HCT116 (cell line): ENCODE measurements around the gene CDH24. TPM values are rescaled to one million over a fixed set of nuclear protein-coding genes. Genes with fewer than 3 reads are reported as not detected.

Experiments used
- ATAC-seq: fragments of 200-7000 bp; cut with Tn5 transposase; 2 replicates; pipeline ENCODE4 v1.9.1; 2020; ENCODE audit warnings: mild to moderate bottlenecking, moderate library complexity
- BruUV-seq: library from RNA; stranded (reverse); fragments of 400-500 nt; replicated peaks from 2 replicates; lab custom pipeline; 2021; lab: Mats Ljungman, UMichigan
- CTCF ChIA-PET: fragments of 300-600 bp; sonication (Branson Sonifier 250); formaldehyde crosslinking; loops from one replicate; lab custom pipeline; 2021; ENCODE audit warnings: antibody characterized with exemption; lab: Charles Lee
- POLR2A ChIA-PET: fragments of 300-600, 350-600 bp; sonication (Branson Sonifier 250); formaldehyde crosslinking; loops from one replicate; lab custom pipeline; 2021; ENCODE audit warnings: antibody characterized with exemption; lab: Charles Lee
- RAD21 ChIA-PET, 2 experiments: fragments of 300-600 bp; sonication (Branson Sonifier 250); formaldehyde crosslinking; loops; one replicate each; lab custom pipeline; 2023; ENCODE audit warnings: low total read pairs in 2 of 2; ENCODE audit not compliant: uncharacterized antibody in 2 of 2, unreplicated experiment in 2 of 2, low non-redundant PET in 1 of 2; lab: Charles Lee
- DNase-seq: peaks from one replicate; pipeline ENCODE4 v3.0.0-alpha.2; 2010; ENCODE audit warnings: low read depth, low spot score
- H2AFZ ChIP-seq: fragments of 200-600 bp; shearing (Covaris generic), sonication (generic); 2 replicates; pipeline ENCODE4 v1.6.1; 2017; ENCODE audit warnings: low read depth, mixed run types, mixed read lengths, antibody characterized with exemption, low read length; ENCODE audit not compliant: poor library complexity, severe bottlenecking
- H3K27ac ChIP-seq: 2 replicates; pipeline ENCODE4 v1.5.1; 2012; ENCODE audit warnings: low read depth, low read length
- H3K27me3 ChIP-seq: fragments of 200-600 bp; sonication (generic); 2 replicates; pipeline ENCODE4 v1.6.1; 2016; ENCODE audit warnings: mixed run types, low read length, mixed read lengths; ENCODE audit not compliant: insufficient read depth
- H3K36me3 ChIP-seq, 2 experiments: fragments of 200-500 bp in 1 of 2; fragments of 200-600 bp in 1 of 2; sonication (Bioruptor generic) in 1 of 2; sonication (generic) in 1 of 2; 2 replicates each; pipeline versions ENCODE4 v1.5.1 to v1.6.1; 2014 to 2016; ENCODE audit warnings: low read length in 2 of 2, inconsistent platforms in 1 of 2, mixed read lengths in 1 of 2, mixed run types in 1 of 2; ENCODE audit not compliant: insufficient read depth in 2 of 2, control insufficient read depth in 1 of 2
- H3K4me1 ChIP-seq, 2 experiments: fragments of 200-600 bp in 1 of 2; sonication (generic) in 1 of 2; 2 replicates each; pipeline versions ENCODE4 v1.5.1 to v1.6.1; 2012 to 2017; ENCODE audit warnings: low read length in 2 of 2, inconsistent platforms in 1 of 2, mild to moderate bottlenecking in 1 of 2, mixed read lengths in 1 of 2, mixed run types in 1 of 2, moderate library complexity in 1 of 2; ENCODE audit not compliant: insufficient read depth in 2 of 2, control insufficient read depth in 1 of 2
- H3K4me2 ChIP-seq: fragments of 200-600 bp; sonication (generic); 2 replicates; pipeline ENCODE4 v1.6.1; 2017; ENCODE audit warnings: mixed run types, low read length, mixed read lengths
- H3K4me3 ChIP-seq, 2 experiments: fragments of 200-600 bp in 1 of 2; sonication (generic) in 1 of 2; replicated peaks in 1 of 2; 2 replicates each; pipeline ENCODE4 v1.5.1; 2011 to 2016; ENCODE audit warnings: low read length in 2 of 2, control low read depth in 1 of 2, low read depth in 1 of 2, mild to moderate bottlenecking in 1 of 2, mixed read lengths in 1 of 2, mixed run types in 1 of 2
- H3K79me2 ChIP-seq: fragments of 200-600 bp; sonication (generic); 2 replicates; pipeline ENCODE4 v1.6.1; 2017; ENCODE audit warnings: mild to moderate bottlenecking, mixed run types, low read length, moderate library complexity, mixed read lengths; ENCODE audit not compliant: insufficient read depth
- H3K9ac ChIP-seq: fragments of 200-600 bp; sonication (generic); 2 replicates; pipeline ENCODE4 v1.6.1; 2016; ENCODE audit warnings: low read length, mixed read lengths
- H3K9me2 ChIP-seq: fragments of 200-600 bp; sonication (generic), shearing (Covaris generic); 2 replicates; pipeline ENCODE4 v1.6.1; 2017; ENCODE audit warnings: mixed run types, mild to moderate bottlenecking, moderate library complexity; ENCODE audit not compliant: insufficient read depth
- H3K9me3 ChIP-seq, 2 experiments: fragments of 200-500 bp in 1 of 2; fragments of 200-600 bp in 1 of 2; sonication (Bioruptor generic) in 1 of 2; sonication (generic) in 1 of 2; 2 replicates each; pipeline ENCODE4 v1.6.1; 2014 to 2017; ENCODE audit warnings: low read length in 2 of 2, mixed read lengths in 2 of 2, inconsistent platforms in 1 of 2, low read depth in 1 of 2, mild to moderate bottlenecking in 1 of 2, mixed run types in 1 of 2, moderate library complexity in 1 of 2; ENCODE audit not compliant: control insufficient read depth in 1 of 2, insufficient read depth in 1 of 2
- H4K20me1 ChIP-seq: fragments of 200-600 bp; sonication (generic), shearing (Covaris generic); 2 replicates; pipeline ENCODE4 v1.6.1; 2017; ENCODE audit warnings: mixed run types, mild to moderate bottlenecking, moderate library complexity; ENCODE audit not compliant: insufficient read depth
- CBX3 ChIP-seq: IDR thresholded peaks from 2 replicates; pipeline ENCODE4 v1.6.1; 2012; ENCODE audit warnings: low read depth
- ELF1 ChIP-seq: IDR thresholded peaks from 2 replicates; pipeline ENCODE4 v1.6.1; 2012; ENCODE audit warnings: low read depth, borderline replicate concordance
- FOSL1 ChIP-seq: IDR thresholded peaks from 2 replicates; pipeline ENCODE4 v1.6.1; 2012; ENCODE audit warnings: low read depth
- RAD21 ChIP-seq: IDR thresholded peaks from 2 replicates; pipeline ENCODE4 v1.6.1; 2012; ENCODE audit warnings: low read depth, mild to moderate bottlenecking
- SP1 ChIP-seq: IDR thresholded peaks from 2 replicates; pipeline ENCODE4 v1.6.1; 2012; ENCODE audit warnings: low read depth
- TCF7L2 ChIP-seq: IDR thresholded peaks from 2 replicates; pipeline ENCODE4 v1.7.0; 2011; ENCODE audit warnings: borderline replicate concordance, inconsistent platforms; ENCODE audit not compliant: insufficient read depth, insufficient read length; ENCODE audit errors: extremely low read depth
- YY1 ChIP-seq: IDR thresholded peaks from 2 replicates; pipeline ENCODE4 v1.6.1; 2011; ENCODE audit warnings: low read length, low read depth, moderate library complexity, mild to moderate bottlenecking; ENCODE audit not compliant: insufficient replicate concordance; ENCODE audit errors: extremely low read depth
- ZFX ChIP-seq: fragments of 450-650 bp; IDR thresholded peaks from 2 replicates; pipeline ENCODE4 v1.6.1; 2017
- intact Hi-C: fragments of 100-400 bp; cut with micrococcal nuclease; formaldehyde crosslinking; loops from 2 replicates; pipeline ENCODE4 v1.10.0; 2022
- total RNA-seq: library from RNA; stranded (reverse); gene quantifications from one replicate; pipeline ENCODE4 v1.2.1, GENCODE V29; 2021; ENCODE audit not compliant: unreplicated experiment
- TF ChIP-seq, protein P1 (sequence below): IDR thresholded peaks from 2 replicates; pipeline ENCODE4 v1.6.1; 2012; ENCODE audit warnings: low read depth

Gene CDH24
- total RNA-seq, 1 experiment from 2014 or later, result 19.3 TPM

DNA sequence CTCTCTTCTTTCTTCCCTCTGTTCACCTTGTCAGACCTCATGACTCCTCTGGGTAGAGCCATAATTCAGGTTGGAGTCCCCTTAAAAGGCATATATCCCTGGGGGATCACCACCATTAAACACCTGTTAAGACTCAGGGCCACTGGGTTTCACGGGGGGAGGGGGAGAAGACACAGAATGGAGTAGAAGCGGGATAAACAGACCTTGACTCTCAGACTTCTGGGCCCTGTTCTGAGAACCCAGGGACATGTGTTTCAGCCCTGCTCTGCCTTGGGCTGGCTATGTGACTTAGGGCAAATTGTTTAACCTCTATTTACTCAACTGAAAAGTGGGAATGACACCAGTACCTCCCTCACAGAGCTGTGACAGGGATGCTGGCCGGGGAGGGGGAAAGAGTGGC lies 4.6 kb downstream of the CDH24 start (continued):
- no peak for TF ChIP-seq RAD21
- TF ChIP-seq ELF1, result no peak

DNA sequence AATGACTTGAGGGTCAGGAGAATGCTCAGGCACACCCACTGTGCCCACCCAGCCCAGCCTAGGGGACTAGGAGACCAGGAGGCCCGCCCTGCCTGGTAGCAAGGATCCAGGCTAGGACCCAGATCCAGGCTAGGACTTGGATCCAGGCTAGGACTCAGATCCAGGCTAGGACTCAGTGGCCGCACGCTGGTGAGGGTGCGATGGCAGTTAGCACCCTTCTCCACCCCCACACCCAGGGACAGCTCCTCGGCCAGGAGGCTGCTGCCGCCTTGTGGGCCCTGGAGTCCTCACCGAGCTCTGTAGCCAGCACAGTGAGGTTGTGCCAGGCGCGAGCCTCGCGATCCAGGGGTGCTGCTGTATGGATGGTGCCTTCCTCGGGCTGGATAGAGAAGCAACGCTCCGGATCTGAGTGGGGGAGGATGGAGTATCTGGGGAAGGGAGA lies 5.1 kb downstream of the CDH24 start:
- no peak for DNase-seq
- BruUV-seq, result no TSS peak
- POLR2A ChIA-PET, result no interaction called here
- Histone ChIP-seq H3K9me3 (no peaks in the 10 kb centered on the region), H4K20me1 (no peaks in the 10 kb centered on the region), H2AFZ (no peak overlapping the region), H3K9ac (no peak overlapping the region), H3K4me3 (no peak overlapping the region), H3K4me1 (peaks cover 12 to 17% of the 10 kb centered on the region in 2 experiments)
- no peak for ATAC-seq
- intact Hi-C loops, result no loop called here
- TF ChIP-seq, protein P1, sequence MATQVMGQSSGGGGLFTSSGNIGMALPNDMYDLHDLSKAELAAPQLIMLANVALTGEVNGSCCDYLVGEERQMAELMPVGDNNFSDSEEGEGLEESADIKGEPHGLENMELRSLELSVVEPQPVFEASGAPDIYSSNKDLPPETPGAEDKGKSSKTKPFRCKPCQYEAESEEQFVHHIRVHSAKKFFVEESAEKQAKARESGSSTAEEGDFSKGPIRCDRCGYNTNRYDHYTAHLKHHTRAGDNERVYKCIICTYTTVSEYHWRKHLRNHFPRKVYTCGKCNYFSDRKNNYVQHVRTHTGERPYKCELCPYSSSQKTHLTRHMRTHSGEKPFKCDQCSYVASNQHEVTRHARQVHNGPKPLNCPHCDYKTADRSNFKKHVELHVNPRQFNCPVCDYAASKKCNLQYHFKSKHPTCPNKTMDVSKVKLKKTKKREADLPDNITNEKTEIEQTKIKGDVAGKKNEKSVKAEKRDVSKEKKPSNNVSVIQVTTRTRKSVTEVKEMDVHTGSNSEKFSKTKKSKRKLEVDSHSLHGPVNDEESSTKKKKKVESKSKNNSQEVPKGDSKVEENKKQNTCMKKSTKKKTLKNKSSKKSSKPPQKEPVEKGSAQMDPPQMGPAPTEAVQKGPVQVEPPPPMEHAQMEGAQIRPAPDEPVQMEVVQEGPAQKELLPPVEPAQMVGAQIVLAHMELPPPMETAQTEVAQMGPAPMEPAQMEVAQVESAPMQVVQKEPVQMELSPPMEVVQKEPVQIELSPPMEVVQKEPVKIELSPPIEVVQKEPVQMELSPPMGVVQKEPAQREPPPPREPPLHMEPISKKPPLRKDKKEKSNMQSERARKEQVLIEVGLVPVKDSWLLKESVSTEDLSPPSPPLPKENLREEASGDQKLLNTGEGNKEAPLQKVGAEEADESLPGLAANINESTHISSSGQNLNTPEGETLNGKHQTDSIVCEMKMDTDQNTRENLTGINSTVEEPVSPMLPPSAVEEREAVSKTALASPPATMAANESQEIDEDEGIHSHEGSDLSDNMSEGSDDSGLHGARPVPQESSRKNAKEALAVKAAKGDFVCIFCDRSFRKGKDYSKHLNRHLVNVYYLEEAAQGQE, result no peak
- TF ChIP-seq FOSL1 (no peak), ZFX (no peak), YY1 (no peak), TCF7L2 (no peak), SP1 (no peak), CBX3 (no peak)
- TF ChIP-seq, all 23 proteins: peak for 0
- Histone ChIP-seq H3K27me3 (no peaks in the 10 kb centered on the region), H3K4me2 (no peak overlapping the region), H3K27ac (no peak overlapping the region), H3K79me2 (no peaks in the 10 kb centered on the region), H3K9me2 (no peaks in the 10 kb centered on the region), H3K36me3 (no peaks in the 10 kb centered on the region)
- RAD21 ChIA-PET, result interaction anchor here in 1 of 2 experiments (1.0 kb wide), 1 partner anchor 66 kb away, joined by 5 read pairs; no protein-coding TSS in a partner anchor
- CTCF ChIA-PET, result interaction anchor here (0.6 to 2.2 kb wide), 3 partner anchors 17 to 66 kb away, joined by 3 to 8 read pairs (median 7); no protein-coding TSS in a partner anchor
